ENCODE data around the gene SMG6. TPM values are rescaled to one million over a fixed set of nuclear protein-coding genes. Genes with fewer than 3 reads are reported as not detected.
A peak's percentile ranks its signal among the peaks of the same experiment; 100 is the strongest.

SMG6 gene
- total and polyA plus RNA-seq, 2 of the 8 experiments (the other 6 are each of a cell fraction or from before 2014, with no cell fraction given), result 18.5 to 25.2 TPM

DNA sequence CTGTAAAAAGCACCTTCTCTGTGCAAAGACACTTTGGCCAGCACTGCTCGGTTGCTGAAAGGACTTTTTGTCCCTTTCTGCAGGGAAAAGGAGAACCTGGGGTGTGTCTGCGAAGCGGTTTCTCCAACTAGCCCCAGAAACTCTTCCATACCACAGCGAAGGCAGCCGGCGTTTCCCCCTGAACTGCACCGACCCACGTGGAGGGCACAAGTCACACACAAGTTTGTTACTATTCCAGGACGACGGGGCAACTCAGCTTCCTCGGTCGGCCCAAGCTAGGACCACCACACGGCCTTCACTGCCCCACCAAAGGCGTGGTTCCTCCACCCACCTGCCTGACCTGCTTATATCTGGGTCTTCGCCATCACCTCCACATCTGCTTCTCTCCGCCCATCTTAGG, 280.3 kb downstream of the SMG6 start:
- Histone ChIP-seq H4K91ac (replicated peaks; ENCODE audit: insufficient read length, low read length) (no peak overlapping the region), H3K4me2 (ENCODE audit: insufficient read depth in 1 of 2, low read depth in 2 of 2, low read length in 2 of 2) (peak overlapping the region; percentile 51 to 64), H3K4ac (replicated peaks; ENCODE audit: insufficient read length, low read depth, low read length) (no peak overlapping the region), H2BK12ac (ENCODE audit: low read depth, low read length) (no peak overlapping the region; the same call in 1 of the 2 replicates), H2AK5ac (ENCODE audit: low read depth, low read length) (no peak overlapping the region), H2BK5ac (ENCODE audit: low read depth, low read length) (no peak overlapping the region), H4K20me1 (replicated peaks in 1 of 2; ENCODE audit: control insufficient read depth in 1 of 2, insufficient read depth in 2 of 2, low read length in 2 of 2) (peaks cover 0 to 5% of the 10 kb centered on the region in 2 experiments), H2BK120ac (replicated peaks; ENCODE audit: low read depth, low read length) (no peak overlapping the region), H3K27ac (ENCODE audit: low read depth, low read length) (no peak overlapping the region), H2BK15ac (ENCODE audit: low read length) (no peak overlapping the region), H3K23me2 (ENCODE audit: low read depth, low read length) (peaks cover 10% of the 10 kb centered on the region; the same call in 1 of the 2 replicates), H3K79me2 (ENCODE audit: control insufficient read depth in 1 of 2, insufficient read depth in 2 of 2, low read length in 2 of 2) (no peaks in the 10 kb centered on the region), H3K23ac (ENCODE audit: insufficient read length) (no peak overlapping the region), H3K14ac (ENCODE audit: insufficient read length) (no peak overlapping the region), H3K9me3 (ENCODE audit: insufficient read depth in 2 of 2, low read depth in 1 of 2, low read length in 1 of 2) (no peaks in the 10 kb centered on the region), H4K5ac (ENCODE audit: insufficient read length, low read depth, low read length) (no peak overlapping the region), H3K4me1 (replicated peaks in 1 of 4; ENCODE audit: control insufficient read depth in 3 of 4, insufficient read depth in 4 of 4, low read length in 3 of 4) (peaks cover 0 to 17% (median 6%) of the 10 kb centered on the region in 4 experiments; a peak in 6 of 7 replicates), H3K36me3 (ENCODE audit: control insufficient read depth in 2 of 4, insufficient read depth in 4 of 4, low read length in 3 of 4) (peaks cover 0 to 6% (median 0%) of the 10 kb centered on the region in 4 experiments; a peak in 1 of 8 replicates), H2BK20ac (ENCODE audit: low read length) (no peak overlapping the region), H4K8ac (ENCODE audit: extremely low read depth, insufficient read depth, low read length) (no peak overlapping the region), H3K27me3 (replicated peaks in 1 of 4; ENCODE audit: control insufficient read depth in 3 of 4, extremely low read depth in 1 of 4, insufficient read depth in 3 of 4, low read length in 3 of 4) (peaks cover 57 to 92% (median 84%) of the 10 kb centered on the region in 4 experiments), H3K4me3 (ENCODE audit: extremely low read depth in 1 of 4, insufficient read depth in 2 of 4, low read depth in 3 of 4, low read length in 4 of 4) (no peak overlapping the region; a peak in 1 of 8 replicates), H3K79me1 (ENCODE audit: low read depth, low read length) (no peaks in the 10 kb centered on the region), H3K9ac (replicated peaks in 1 of 4; ENCODE audit: extremely low read depth in 1 of 4, low read depth in 3 of 4, low read length in 3 of 4) (no peak overlapping the region), H3K56ac (replicated peaks; ENCODE audit: insufficient read length, low read depth, low read length) (no peak overlapping the region), H3K18ac (ENCODE audit: extremely low read depth, low read length) (no peak overlapping the region), H2AFZ (ENCODE audit: low read length) (no peak overlapping the region)
- no peak for TF ChIP-seq PHF8 (conservative IDR thresholded peaks at IDR 0.05; ENCODE audit: low read depth, low read length)
- POLR2A ChIA-PET (ENCODE audit: partially characterized antibody), result interaction anchor here (1.4 kb wide), 1 partner anchor 113 kb away, joined by 3 read pairs; no protein-coding TSS in a partner anchor
- DNase-seq (ENCODE audit: low read depth in 1 of 2, low spot score in 2 of 2), result no peak
- WGBS, 2 experiments (ENCODE audit: extremely low coverage in 1 of 2, insufficient coverage in 1 of 2, insufficient read length in 1 of 2, insufficient replicate concordance in 2 of 2, low coverage in 1 of 2, low lambda C conversion rate in 2 of 2, missing lambda C conversion rate in 1 of 2), result 40% methylated on average over 14 of the region's 16 CpGs; no CpG with 5 or more reads in 1 of the 2 experiments
- CTCF ChIA-PET (ENCODE audit: partially characterized antibody), result interaction anchor here (0.8 to 1.3 kb wide), 4 partner anchors 12 to 143 kb away, joined by 3 to 6 read pairs (median 3); no protein-coding TSS in a partner anchor
- FAIRE-seq, result no peak
